ENCODE results near the gene FRMD4A.

The FRMD4A gene

GRCh38 chr10:13858709-13859108, 472.0 kb downstream of the FRMD4A start:
- no peak for DNase-seq
- Histone ChIP-seq H3K4me1 (no peaks in the 10 kb centered on the region), H3K27me3 (no peaks in the 10 kb centered on the region; the same call in 1 of the 2 replicates), H3K9me3 (no peaks in the 10 kb centered on the region), H3K4me3 (ENCODE audit: low read depth, low read length) (no peak overlapping the region), H3K36me3 (no peaks in the 10 kb centered on the region)
- no peak for TF ChIP-seq CTCF (IDR thresholded peaks at IDR 0.05; ENCODE audit: low read depth, low read length)

- Histone ChIP-seq H3K4me1 (no peaks in the 10 kb centered on the region), H3K9me3 (no peaks in the 10 kb centered on the region), H3K36me3 (no peaks in the 10 kb centered on the region), H3K4me3 (ENCODE audit: low read depth, low read length) (no peak overlapping the region), H3K27me3 (no peaks in the 10 kb centered on the region; the same call in 1 of the 2 replicates)
- no peak for TF ChIP-seq CTCF (IDR thresholded peaks at IDR 0.05; ENCODE audit: low read depth, low read length)
- no peak for DNase-seq
Observed at GRCh38 chr10:13857451-13857850, 473.3 kb downstream of the FRMD4A start.

- no peak for DNase-seq
- no peaks in the 10 kb centered on the region for H3K36me3 ChIP-seq
- no peaks in the 10 kb centered on the region for H3K27me3 ChIP-seq
- H3K9me3 ChIP-seq = no peaks in the 10 kb centered on the region
- no peak for TF ChIP-seq CTCF (IDR thresholded peaks at IDR 0.05; ENCODE audit: low read depth, low read length)
- H3K4me1 ChIP-seq = no peaks in the 10 kb centered on the region
- H3K4me3 ChIP-seq (ENCODE audit: low read depth, low read length) = no peak overlapping the region
Observed at GRCh38 chr10:13853854-13854253, 476.9 kb downstream of the FRMD4A start.

- Histone ChIP-seq H3K27me3 (no peaks in the 10 kb centered on the region), H3K36me3 (no peaks in the 10 kb centered on the region), H3K9me3 (no peaks in the 10 kb centered on the region), H3K4me3 (ENCODE audit: low read depth, low read length) (no peak overlapping the region), H3K4me1 (no peaks in the 10 kb centered on the region)
- no peak for DNase-seq
- no peak for TF ChIP-seq CTCF (IDR thresholded peaks at IDR 0.05; ENCODE audit: low read depth, low read length)
Observed at GRCh38 chr10:13852872-13853271, 477.9 kb downstream of the FRMD4A start.

- Histone ChIP-seq H3K4me3 (ENCODE audit: low read depth, low read length) (no peak overlapping the region), H3K9me3 (no peaks in the 10 kb centered on the region), H3K4me1 (no peaks in the 10 kb centered on the region), H3K27me3 (no peaks in the 10 kb centered on the region), H3K36me3 (no peaks in the 10 kb centered on the region)
- no peak for TF ChIP-seq CTCF (IDR thresholded peaks at IDR 0.05; ENCODE audit: low read depth, low read length)
- DNase-seq = no peak
Observed at GRCh38 chr10:13851906-13852305, 478.8 kb downstream of the FRMD4A start.

GRCh38 chr10:13848520-13849445, 481.9 kb downstream of the FRMD4A start:
- no peaks in the 10 kb centered on the region for H3K36me3 ChIP-seq
- no peak overlapping the region for H3K4me3 ChIP-seq (ENCODE audit: low read depth, low read length)
- H3K27me3 ChIP-seq = no peaks in the 10 kb centered on the region
- no peak for DNase-seq
- H3K9me3 ChIP-seq = no peaks in the 10 kb centered on the region
- no peaks in the 10 kb centered on the region for H3K4me1 ChIP-seq
- no peak for TF ChIP-seq CTCF (IDR thresholded peaks at IDR 0.05; ENCODE audit: low read depth, low read length)

Data from BE2C (cell line).